Measurements from ENCODE around the gene SUPT4H1.

The SUPT4H1 gene

GRCh38 chr17:58379511-58379824, 27.5 kb upstream of the SUPT4H1 start:
- Histone ChIP-seq H3K9me3 (ENCODE audit: insufficient read depth, low read depth, low read length) (no peaks in the 10 kb centered on the region), H3K27me3 (ENCODE audit: insufficient read depth, low read length) (no peaks in the 10 kb centered on the region), H3K18ac (ENCODE audit: low read length) (no peak overlapping the region), H4K91ac (ENCODE audit: low read depth, low read length) (no peak overlapping the region), H2BK12ac (ENCODE audit: low read length) (no peak overlapping the region), H3K9ac (ENCODE audit: low read length) (no peak overlapping the region), H3K4me2 (ENCODE audit: low read length) (no peak overlapping the region), H3K4me1 (ENCODE audit: control insufficient read depth in 1 of 2, insufficient read depth in 2 of 2, low read length in 2 of 2) (peaks cover 32 to 43% of the 10 kb centered on the region in 2 experiments), H3K79me2 (ENCODE audit: control insufficient read depth, insufficient read depth, low read length, poor library complexity) (no peaks in the 10 kb centered on the region), H3K36me3 (ENCODE audit: control insufficient read depth in 1 of 2, insufficient read depth in 2 of 2, low read length in 2 of 2) (no peaks in the 10 kb centered on the region), H3K14ac (ENCODE audit: low read length) (no peak overlapping the region), H3K27ac (ENCODE audit: low read depth, low read length) (no peak overlapping the region), H3K23ac (ENCODE audit: low read length) (no peak overlapping the region), H3K4ac (ENCODE audit: low read depth, low read length) (no peak overlapping the region), H4K12ac (ENCODE audit: low read depth, low read length) (no peak overlapping the region), H3K4me3 (ENCODE audit: low read depth, low read length) (no peak overlapping the region), H2AK5ac (ENCODE audit: low read length) (no peak overlapping the region), H3K79me1 (ENCODE audit: low read length) (peaks cover 8% of the 10 kb centered on the region), H2BK5ac (ENCODE audit: low read depth, low read length, poor library complexity) (no peak overlapping the region), H2BK120ac (ENCODE audit: insufficient read depth, low read length, poor library complexity) (no peak overlapping the region), H4K8ac (ENCODE audit: low read depth, low read length) (no peak overlapping the region), H2AFZ (ENCODE audit: insufficient read depth, low read length, poor library complexity) (no peak overlapping the region)
- no CpG with 5 or more reads among the region's 3 CpGs for WGBS (ENCODE audit: extremely low coverage, insufficient coverage, insufficient read length)
- DNase-seq = no peak

- Histone ChIP-seq H3K18ac (ENCODE audit: low read length) (no peak overlapping the region), H3K36me3 (ENCODE audit: control insufficient read depth in 1 of 2, insufficient read depth in 2 of 2, low read length in 2 of 2) (no peaks in the 10 kb centered on the region), H2BK5ac (ENCODE audit: low read depth, low read length, poor library complexity) (no peak overlapping the region), H3K9me3 (ENCODE audit: insufficient read depth, low read depth, low read length) (no peaks in the 10 kb centered on the region), H3K27ac (ENCODE audit: low read depth, low read length) (no peak overlapping the region), H3K4ac (ENCODE audit: low read depth, low read length) (no peak overlapping the region), H3K79me1 (ENCODE audit: low read length) (peaks cover 8% of the 10 kb centered on the region), H2BK120ac (ENCODE audit: insufficient read depth, low read length, poor library complexity) (no peak overlapping the region), H3K23ac (ENCODE audit: low read length) (no peak overlapping the region), H3K27me3 (ENCODE audit: insufficient read depth, low read length) (no peaks in the 10 kb centered on the region), H3K4me2 (ENCODE audit: low read length) (peak overlapping the region; percentile 14), H4K12ac (ENCODE audit: low read depth, low read length) (no peak overlapping the region), H3K4me3 (ENCODE audit: low read depth, low read length) (no peak overlapping the region), H3K79me2 (ENCODE audit: control insufficient read depth, insufficient read depth, low read length, poor library complexity) (no peaks in the 10 kb centered on the region), H4K8ac (ENCODE audit: low read depth, low read length) (no peak overlapping the region), H4K91ac (ENCODE audit: low read depth, low read length) (no peak overlapping the region), H2AFZ (ENCODE audit: insufficient read depth, low read length, poor library complexity) (no peak overlapping the region), H3K4me1 (ENCODE audit: control insufficient read depth in 1 of 2, insufficient read depth in 2 of 2, low read length in 2 of 2) (peaks cover 32 to 41% of the 10 kb centered on the region in 2 experiments), H3K9ac (ENCODE audit: low read length) (no peak overlapping the region), H3K14ac (ENCODE audit: low read length) (no peak overlapping the region), H2AK5ac (ENCODE audit: low read length) (no peak overlapping the region), H2BK12ac (ENCODE audit: low read length) (no peak overlapping the region)
- no peak for DNase-seq
- no CpG with 5 or more reads among the region's 8 CpGs for WGBS (ENCODE audit: extremely low coverage, insufficient coverage, insufficient read length)
Observed at GRCh38 chr17:58378733-58379510, 26.9 kb upstream of the SUPT4H1 start.

- Histone ChIP-seq H3K9ac (ENCODE audit: low read length) (no peak overlapping the region), H3K27ac (ENCODE audit: low read depth, low read length) (peak overlapping the region; percentile 50), H3K4ac (ENCODE audit: low read depth, low read length) (no peak overlapping the region), H4K91ac (ENCODE audit: low read depth, low read length) (no peak overlapping the region), H2BK5ac (ENCODE audit: low read depth, low read length, poor library complexity) (no peak overlapping the region), H4K12ac (ENCODE audit: low read depth, low read length) (no peak overlapping the region), H3K79me1 (ENCODE audit: low read length) (peaks cover 8% of the 10 kb centered on the region), H3K4me3 (ENCODE audit: low read depth, low read length) (no peak overlapping the region), H2AFZ (ENCODE audit: insufficient read depth, low read length, poor library complexity) (no peak overlapping the region), H2BK120ac (ENCODE audit: insufficient read depth, low read length, poor library complexity) (no peak overlapping the region), H3K18ac (ENCODE audit: low read length) (no peak overlapping the region), H3K4me1 (ENCODE audit: control insufficient read depth in 1 of 2, insufficient read depth in 2 of 2, low read length in 2 of 2) (peaks cover 29 to 41% of the 10 kb centered on the region in 2 experiments), H4K8ac (ENCODE audit: low read depth, low read length) (no peak overlapping the region), H3K9me3 (ENCODE audit: insufficient read depth, low read depth, low read length) (no peaks in the 10 kb centered on the region), H2BK12ac (ENCODE audit: low read length) (peak overlapping the region; percentile 10), H3K27me3 (ENCODE audit: insufficient read depth, low read length) (no peaks in the 10 kb centered on the region), H3K23ac (ENCODE audit: low read length) (no peak overlapping the region), H2AK5ac (ENCODE audit: low read length) (no peak overlapping the region), H3K14ac (ENCODE audit: low read length) (no peak overlapping the region), H3K4me2 (ENCODE audit: low read length) (no peak overlapping the region), H3K79me2 (ENCODE audit: control insufficient read depth, insufficient read depth, low read length, poor library complexity) (no peaks in the 10 kb centered on the region), H3K36me3 (ENCODE audit: control insufficient read depth in 1 of 2, insufficient read depth in 2 of 2, low read length in 2 of 2) (no peaks in the 10 kb centered on the region)
- no CpG with 5 or more reads among the region's 5 CpGs for WGBS (ENCODE audit: extremely low coverage, insufficient coverage, insufficient read length)
- no peak for DNase-seq
Observed at GRCh38 chr17:58377661-58378060, 25.7 kb upstream of the SUPT4H1 start.

- no peaks in the 10 kb centered on the region for H3K36me3 ChIP-seq (ENCODE audit: control insufficient read depth in 1 of 2, insufficient read depth in 2 of 2, low read length in 2 of 2)
Observed at GRCh38 chr17:58377093-58377601, 25.1 kb upstream of the SUPT4H1 start.

More at GRCh38 chr17:58377093-58377601, 25.1 kb upstream of the SUPT4H1 start:
- no peak overlapping the region for H4K91ac ChIP-seq (ENCODE audit: low read depth, low read length)
- H3K4me1 ChIP-seq (ENCODE audit: control insufficient read depth in 1 of 2, insufficient read depth in 2 of 2, low read length in 2 of 2) = peaks cover 29 to 41% of the 10 kb centered on the region in 2 experiments
- DNase-seq = peak; percentile 80 to 83
- no peak overlapping the region for H4K8ac ChIP-seq (ENCODE audit: low read depth, low read length)
- no peaks in the 10 kb centered on the region for H3K27me3 ChIP-seq (ENCODE audit: insufficient read depth, low read length)
- no peaks in the 10 kb centered on the region for H3K9me3 ChIP-seq (ENCODE audit: insufficient read depth, low read depth, low read length)
- H3K4me3 ChIP-seq (ENCODE audit: low read depth, low read length) = no peak overlapping the region
- no peak overlapping the region for H3K23ac ChIP-seq (ENCODE audit: low read length)
- H2AK5ac ChIP-seq (ENCODE audit: low read length) = no peak overlapping the region
- no peak overlapping the region for H2BK5ac ChIP-seq (ENCODE audit: low read depth, low read length, poor library complexity)
- peak overlapping the region; percentile 45 for H3K27ac ChIP-seq (ENCODE audit: low read depth, low read length)
- H2BK120ac ChIP-seq (ENCODE audit: insufficient read depth, low read length, poor library complexity) = peak overlapping the region; percentile 30
- no CpG with 5 or more reads among the region's 3 CpGs for WGBS (ENCODE audit: extremely low coverage, insufficient coverage, insufficient read length)
- no peak overlapping the region for H2AFZ ChIP-seq (ENCODE audit: insufficient read depth, low read length, poor library complexity)
- no peak overlapping the region for H3K14ac ChIP-seq (ENCODE audit: low read length)
- H3K9ac ChIP-seq (ENCODE audit: low read length) = no peak overlapping the region
- H3K79me2 ChIP-seq (ENCODE audit: control insufficient read depth, insufficient read depth, low read length, poor library complexity) = no peaks in the 10 kb centered on the region
- peaks cover 8% of the 10 kb centered on the region for H3K79me1 ChIP-seq (ENCODE audit: low read length)
- H4K12ac ChIP-seq (ENCODE audit: low read depth, low read length) = no peak overlapping the region
- H3K18ac ChIP-seq (ENCODE audit: low read length) = no peak overlapping the region
- no peak overlapping the region for H2BK12ac ChIP-seq (ENCODE audit: low read length)
- H3K4ac ChIP-seq (ENCODE audit: low read depth, low read length) = no peak overlapping the region
- H3K4me2 ChIP-seq (ENCODE audit: low read length) = peak overlapping the region; percentile 41
